Measurements from ENCODE around the gene SEC22A.

Gene SEC22A

DNA sequence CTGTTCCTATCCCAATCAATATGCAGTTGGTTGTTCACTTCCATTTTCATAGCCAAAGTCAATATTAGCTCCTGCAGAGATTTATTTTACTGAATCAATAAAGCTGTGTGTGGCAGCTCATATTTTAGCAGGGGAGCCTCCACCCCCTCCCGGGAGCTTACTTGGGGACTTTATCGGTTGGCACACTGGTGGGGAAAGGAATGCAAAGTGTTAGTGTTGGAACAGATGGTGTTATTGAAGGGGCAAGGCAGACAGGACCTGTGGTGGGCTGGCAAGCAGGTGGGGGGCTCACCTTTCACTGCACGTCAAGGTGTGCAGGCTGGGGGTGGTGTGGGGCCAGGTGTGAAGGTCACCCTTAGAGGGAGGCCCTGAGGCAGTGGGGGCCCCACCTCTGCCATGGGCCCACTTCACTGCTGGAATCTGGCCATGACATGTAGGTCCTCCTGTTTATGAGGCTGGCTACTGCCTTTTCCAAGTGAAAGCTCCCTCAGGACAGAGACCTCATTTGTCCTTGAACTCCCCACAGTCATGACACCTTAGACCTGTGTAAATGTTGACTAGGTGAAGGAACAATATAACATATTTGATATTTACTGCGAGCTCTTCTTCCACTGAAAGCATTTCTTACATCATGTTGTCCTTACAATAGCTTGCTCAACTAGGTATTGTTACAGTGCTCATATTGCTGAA is 44.0 kb upstream of the SEC22A start:
- no peak for DNase-seq (ENCODE audit: low read depth in 1 of 2, low spot score in 1 of 2)
- H3K27ac ChIP-seq (replicated peaks) = no peak overlapping the region
- no peak for TF ChIP-seq SPI1 (IDR thresholded peaks at IDR 0.05; ENCODE audit: borderline replicate concordance, low read depth)
- TF ChIP-seq REST (IDR thresholded peaks at IDR 0.05; ENCODE audit: insufficient replicate concordance, low read depth) = no peak
- TF ChIP-seq CTCF (IDR thresholded peaks at IDR 0.05; ENCODE audit: insufficient read depth, low read length) = no peak
- TF ChIP-seq POLR2AphosphoS5 (IDR thresholded peaks at IDR 0.05; ENCODE audit: low read depth) = no peak
- no peak for TF ChIP-seq GABPA (IDR thresholded peaks at IDR 0.05; ENCODE audit: low read depth)

DNA sequence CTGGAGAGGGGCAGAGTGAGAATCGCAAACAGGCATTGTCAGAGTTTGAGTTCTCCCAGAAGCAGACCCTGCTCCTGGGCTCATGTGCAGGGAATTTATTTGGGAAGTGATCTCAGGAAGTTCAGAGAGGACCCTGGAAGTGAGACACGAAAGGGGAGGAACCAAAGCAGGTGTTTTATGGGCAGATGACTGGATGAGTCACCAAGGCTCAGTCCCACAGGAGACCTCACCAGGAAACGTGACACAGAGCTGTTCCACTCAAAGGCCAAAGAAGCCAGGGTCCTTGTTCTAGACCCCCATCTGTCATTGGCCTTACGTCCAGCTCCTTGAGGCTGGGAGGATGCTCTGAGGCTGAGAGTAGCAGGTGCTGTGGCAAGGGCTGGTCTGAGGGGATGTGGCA is 43.4 kb upstream of the SEC22A start:
- H3K4me3 ChIP-seq (replicated peaks; ENCODE audit: insufficient read depth, low read length) = no peak overlapping the region
- DNase-seq (ENCODE audit: low read depth in 1 of 2, low spot score in 1 of 2) = no peak
- no peaks in the 10 kb centered on the region for H3K27me3 ChIP-seq (ENCODE audit: insufficient read depth, poor library complexity, severe bottlenecking)
- no peak overlapping the region for H3K27ac ChIP-seq (replicated peaks)
- TF ChIP-seq REST (IDR thresholded peaks at IDR 0.05; ENCODE audit: insufficient replicate concordance, low read depth) (no peak), SPI1 (IDR thresholded peaks at IDR 0.05; ENCODE audit: borderline replicate concordance, low read depth) (no peak), CTCF (IDR thresholded peaks at IDR 0.05; ENCODE audit: insufficient read depth, low read length) (no peak), POLR2AphosphoS5 (IDR thresholded peaks at IDR 0.05; ENCODE audit: low read depth) (no peak), GABPA (IDR thresholded peaks at IDR 0.05; ENCODE audit: low read depth) (no peak)

More for the DNA sequence above, 44.0 kb upstream of the SEC22A start:
- Histone ChIP-seq H3K4me3 (replicated peaks; ENCODE audit: insufficient read depth, low read length) (no peak overlapping the region), H3K27me3 (ENCODE audit: insufficient read depth, poor library complexity, severe bottlenecking) (no peaks in the 10 kb centered on the region)

DNA sequence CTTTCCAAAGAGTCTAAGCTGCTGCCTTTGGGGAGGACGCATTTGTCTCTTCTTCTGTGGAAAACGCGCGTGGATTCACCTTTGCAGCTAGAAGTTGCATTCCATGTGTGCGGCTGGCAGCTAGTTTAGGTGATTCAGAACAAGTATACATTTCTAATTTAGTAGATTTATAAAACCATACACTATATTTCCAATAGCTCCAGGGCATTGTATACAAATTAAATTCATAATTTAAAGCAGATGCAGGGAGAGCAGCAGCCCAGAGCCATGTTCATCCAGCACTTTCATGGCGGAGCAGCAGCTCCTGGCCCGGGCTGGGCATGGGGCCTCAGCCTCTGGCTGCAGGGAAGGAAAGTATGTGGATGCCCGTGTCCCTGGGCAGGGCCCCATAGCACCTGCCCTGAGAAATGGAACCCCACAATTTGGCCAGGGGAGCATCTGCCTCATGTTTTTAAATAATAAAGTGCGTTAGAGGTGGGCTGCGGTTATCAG is 42.8 kb upstream of the SEC22A start:
- Histone ChIP-seq H3K27ac (replicated peaks) (no peak overlapping the region), H3K4me3 (replicated peaks; ENCODE audit: insufficient read depth, low read length) (no peak overlapping the region), H3K27me3 (ENCODE audit: insufficient read depth, poor library complexity, severe bottlenecking) (no peaks in the 10 kb centered on the region)
- no peak for DNase-seq (ENCODE audit: low read depth in 1 of 2, low spot score in 1 of 2)
- TF ChIP-seq GABPA (IDR thresholded peaks at IDR 0.05; ENCODE audit: low read depth) (no peak), REST (IDR thresholded peaks at IDR 0.05; ENCODE audit: insufficient replicate concordance, low read depth) (no peak), CTCF (IDR thresholded peaks at IDR 0.05; ENCODE audit: insufficient read depth, low read length) (no peak), SPI1 (IDR thresholded peaks at IDR 0.05; ENCODE audit: borderline replicate concordance, low read depth) (no peak), POLR2AphosphoS5 (IDR thresholded peaks at IDR 0.05; ENCODE audit: low read depth) (no peak)
